Hematopoietic multipotent progenitor cell treated with erythropoietin and hydrocortisone succinate and interleukin-3 and kit ligand, for 17 days (in vitro differentiated cells): ENCODE results near the gene FOXF1.

Experiments
- DNase-seq: peaks from one replicate; pipeline ENCODE4 v3.0.0-alpha.2; 2015; ENCODE audit warnings: low spot score

Gene FOXF1

DNA sequence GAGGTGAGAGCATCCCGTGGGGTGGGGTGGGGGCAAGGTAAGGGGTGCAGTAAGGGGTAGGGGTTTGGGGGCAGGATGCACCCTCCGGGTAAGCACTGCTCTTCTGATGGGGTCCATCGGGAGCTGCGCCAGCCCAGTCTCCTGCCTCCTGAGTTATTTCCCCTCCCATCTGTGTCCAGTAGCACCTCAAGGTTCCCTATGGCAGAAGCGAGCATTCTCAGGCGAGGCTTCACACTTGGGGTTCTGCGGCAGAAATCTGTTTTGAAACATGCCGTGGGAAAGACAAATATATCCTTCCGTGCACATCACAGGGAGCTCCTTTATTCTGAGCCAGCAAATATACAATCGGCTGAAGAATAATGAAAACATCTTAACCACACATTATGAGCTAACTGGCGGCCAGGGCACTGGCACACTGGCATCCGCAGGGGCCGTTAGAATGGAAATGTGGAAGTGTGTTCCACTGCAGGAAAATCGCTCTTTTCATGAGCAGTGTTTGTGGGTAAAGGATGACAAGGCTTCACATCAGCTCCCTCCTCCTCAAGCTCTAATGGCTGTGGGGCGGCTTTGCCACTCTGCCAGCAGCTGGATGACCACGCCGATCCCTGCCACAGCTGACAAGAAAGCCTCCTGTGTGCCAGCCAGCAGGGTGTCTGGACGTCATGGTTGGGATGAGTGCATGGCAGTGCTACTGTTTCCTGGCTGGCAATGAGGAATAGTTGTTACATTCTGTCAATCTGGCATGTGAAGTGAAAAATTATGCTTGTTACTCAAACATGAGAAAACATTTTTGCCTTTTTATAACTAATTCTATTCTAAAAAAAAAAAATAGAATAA lies 24.7 kb downstream of the FOXF1 start:
- no peak for DNase-seq

DNA sequence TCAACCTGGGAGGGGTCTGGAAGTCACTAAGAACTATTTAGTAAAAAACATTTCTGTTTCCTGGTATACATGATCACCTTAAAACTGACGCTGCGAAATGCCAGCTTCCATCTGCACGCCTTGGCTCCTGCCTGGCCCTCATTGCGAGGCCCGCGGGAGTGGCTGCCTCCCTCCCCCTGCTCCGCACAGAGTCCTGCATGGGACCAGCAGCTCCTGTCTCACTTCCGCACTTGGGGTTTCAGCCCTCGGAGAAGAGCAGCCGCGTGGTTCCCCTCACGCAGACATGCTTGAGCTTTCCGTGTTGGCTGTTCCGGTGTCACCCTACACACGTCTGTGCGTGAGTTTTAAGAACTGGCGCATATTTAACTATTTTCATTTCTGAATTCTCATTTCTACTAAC lies 26.3 kb downstream of the FOXF1 start:
- no peak for DNase-seq

DNA sequence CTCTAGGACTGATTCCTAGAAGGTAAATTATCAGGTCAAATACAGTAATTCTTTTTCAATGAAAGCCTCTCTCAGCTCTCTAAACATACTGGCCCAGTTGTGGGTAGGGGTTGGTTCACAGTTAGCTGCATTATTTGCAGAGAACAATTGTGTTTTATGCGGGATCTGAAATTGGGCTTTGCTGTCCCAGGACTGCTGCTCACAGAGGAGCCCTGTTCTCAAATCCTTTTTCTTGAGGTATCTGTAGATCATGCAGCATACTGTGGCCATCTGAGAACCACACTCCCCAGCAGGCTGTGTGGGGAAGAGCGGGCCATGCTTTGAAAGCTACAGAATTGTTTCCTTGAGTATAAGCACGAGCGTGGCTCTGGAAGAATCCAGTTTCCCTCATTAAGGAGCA lies 27.2 kb downstream of the FOXF1 start:
- no peak for DNase-seq

DNA sequence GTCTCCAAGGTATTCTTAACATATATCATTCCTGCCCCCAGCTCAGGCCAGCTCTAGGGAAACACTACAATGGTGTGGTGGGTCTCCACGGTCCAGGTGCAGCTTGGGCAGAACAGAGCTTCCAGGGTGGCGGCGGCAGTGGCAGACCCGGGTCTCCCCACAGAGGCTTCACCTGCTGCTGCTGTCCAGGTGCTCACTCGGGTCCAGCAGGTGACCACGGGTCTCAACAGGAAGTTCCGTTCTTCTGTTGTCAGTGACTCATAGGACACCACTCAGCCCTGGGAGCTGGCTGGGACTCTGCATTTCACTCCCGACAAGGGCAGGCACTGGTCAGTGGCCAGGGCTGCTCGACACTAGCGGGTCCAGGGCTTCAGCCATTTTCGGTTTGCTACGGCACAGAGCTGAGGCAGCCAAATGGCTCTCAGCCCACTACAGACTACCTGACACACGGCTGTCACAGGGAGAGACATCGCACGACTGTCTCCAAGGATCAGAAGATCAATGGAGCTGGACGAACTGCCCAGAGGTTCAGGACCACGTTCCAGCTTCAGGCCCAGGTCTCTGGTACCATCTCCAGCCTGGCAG lies 28.0 kb downstream of the FOXF1 start:
- DNase-seq, result no peak

DNA sequence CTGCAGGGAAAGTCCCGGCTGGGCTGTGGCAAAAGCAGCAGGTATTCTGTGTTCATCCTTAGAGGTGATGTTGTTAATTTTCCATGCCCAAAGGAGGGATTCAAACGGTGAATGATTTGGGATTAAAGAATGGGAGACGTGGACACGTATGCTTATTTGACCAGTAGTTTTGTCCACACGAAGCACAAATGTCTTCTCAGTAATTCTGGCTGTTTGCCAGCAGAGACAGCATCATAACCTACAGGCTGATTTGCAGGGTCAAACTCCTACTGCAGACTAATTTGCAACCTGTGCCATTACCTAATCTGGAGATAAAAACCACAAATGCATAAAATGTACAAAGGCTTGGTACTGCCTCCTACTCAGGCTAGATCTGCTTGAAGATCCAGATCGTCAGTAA lies 30.6 kb downstream of the FOXF1 start:
- no peak for DNase-seq

DNA sequence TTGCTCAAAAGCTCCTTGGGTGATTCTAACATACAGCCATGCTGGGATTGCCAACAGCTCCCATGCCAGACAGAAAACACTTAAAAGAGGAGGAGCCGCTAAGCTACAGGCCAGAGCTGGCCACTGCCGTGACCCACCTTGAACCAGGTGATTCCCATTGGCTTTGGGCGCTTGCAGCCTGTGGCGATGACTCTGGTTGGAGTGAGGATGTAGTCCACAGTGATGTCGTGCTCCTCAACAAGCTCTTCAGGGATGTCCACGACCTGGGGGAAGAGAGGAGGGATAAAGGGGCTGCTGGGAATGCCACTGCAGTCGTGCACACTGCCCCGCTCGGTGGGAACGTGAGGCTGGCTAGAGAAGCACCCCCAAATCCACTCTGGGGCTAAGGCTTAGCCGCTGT lies 31.2 kb downstream of the FOXF1 start:
- DNase-seq, result no peak

DNA sequence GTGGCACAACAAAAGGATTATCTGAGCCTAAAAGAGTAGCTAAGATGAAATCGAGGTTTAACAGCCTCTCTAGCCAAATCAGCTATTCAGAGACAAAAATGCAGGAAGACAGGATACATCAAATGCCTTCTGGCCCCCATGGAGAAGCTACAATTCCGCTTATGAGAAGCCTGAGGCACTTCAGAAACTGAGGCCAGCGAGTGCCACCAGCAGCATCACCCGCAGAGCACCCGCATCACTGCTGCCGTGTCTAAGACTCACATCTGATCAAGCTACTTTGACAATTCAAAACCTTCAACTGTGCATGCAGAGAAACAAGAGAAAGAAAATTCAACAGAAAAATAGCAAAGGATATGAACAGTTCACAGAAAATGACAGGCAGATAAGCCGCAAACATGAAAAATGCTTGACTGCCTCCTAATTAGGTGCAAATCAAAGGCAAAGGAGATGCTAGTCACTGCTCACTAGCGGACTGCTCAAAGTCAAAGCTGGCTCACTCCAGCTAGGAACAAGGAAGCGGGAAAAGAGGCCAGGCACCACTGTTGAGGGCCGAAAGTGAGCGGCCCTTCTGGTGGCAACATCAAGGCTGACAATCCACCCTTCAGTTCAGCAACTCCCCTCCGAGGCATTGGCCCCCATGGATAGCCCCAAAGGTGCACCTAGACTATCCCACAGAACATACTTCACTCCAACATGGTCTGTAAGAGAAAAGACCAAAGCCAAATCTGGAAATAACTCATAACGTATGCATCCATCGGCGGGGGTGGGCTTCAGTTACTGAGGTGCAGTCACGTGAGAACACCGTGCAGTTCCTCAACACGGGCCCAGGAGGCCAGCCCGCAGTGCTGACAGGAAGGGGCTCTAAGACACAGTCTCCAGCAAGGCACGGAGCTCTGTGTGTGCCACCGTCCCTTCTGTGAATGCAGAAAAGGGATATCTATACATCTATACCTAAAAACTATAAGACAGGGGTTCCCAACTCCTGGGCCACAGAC lies 32.7 kb downstream of the FOXF1 start:
- DNase-seq, result no peak

DNA sequence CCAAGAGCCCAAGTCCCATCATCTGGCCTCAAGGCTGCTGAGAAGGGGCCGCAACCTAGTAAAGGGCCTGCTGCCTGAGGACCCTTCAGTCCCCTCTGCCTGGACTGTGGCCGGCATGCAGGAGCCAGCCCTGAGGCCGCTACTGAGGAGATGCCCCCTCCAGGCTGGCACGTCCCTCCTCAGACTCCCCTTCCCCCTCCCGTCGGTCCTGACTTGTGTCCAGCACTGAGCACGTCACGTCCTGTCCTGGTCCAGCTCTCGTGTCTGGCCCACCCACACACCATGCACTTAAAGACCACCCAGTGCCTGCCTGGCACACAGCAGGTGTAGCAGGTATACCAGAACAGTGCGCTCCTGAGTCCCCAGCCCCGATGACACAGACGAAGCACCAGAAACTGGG lies 35.2 kb downstream of the FOXF1 start:
- no peak for DNase-seq

DNA sequence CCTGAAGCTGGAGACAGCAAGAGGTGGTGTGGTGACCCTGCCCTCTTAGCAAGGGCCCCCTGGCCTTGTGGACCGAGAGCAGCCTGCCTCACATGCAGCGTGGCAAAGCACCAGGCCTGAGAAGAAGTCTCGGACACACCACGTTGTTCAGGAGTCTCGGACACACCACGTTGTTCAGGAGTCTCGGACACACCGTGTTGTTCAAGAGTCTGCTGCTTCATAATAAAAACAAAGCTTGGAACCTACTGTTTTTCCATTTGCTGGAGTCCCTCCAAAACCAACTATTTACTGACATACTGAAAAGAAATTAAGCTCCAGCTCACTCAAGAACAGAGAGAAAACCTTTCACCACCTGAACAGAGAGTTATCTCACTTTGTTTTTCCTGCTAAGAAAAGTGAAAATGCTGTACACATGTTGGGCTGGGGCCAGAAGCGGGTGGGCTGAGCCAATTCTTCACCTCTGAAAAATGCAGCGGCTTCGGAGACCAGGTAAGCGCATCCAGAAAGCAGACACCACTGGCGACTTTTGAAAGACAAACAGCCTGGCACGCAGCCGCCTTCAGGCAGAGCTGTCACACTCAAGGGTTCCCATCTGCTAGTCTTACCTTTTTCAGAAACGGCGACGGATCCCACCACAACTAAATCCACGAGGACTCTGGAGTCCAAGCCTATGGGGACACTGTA lies 35.8 kb downstream of the FOXF1 start:
- no peak for DNase-seq

DNA sequence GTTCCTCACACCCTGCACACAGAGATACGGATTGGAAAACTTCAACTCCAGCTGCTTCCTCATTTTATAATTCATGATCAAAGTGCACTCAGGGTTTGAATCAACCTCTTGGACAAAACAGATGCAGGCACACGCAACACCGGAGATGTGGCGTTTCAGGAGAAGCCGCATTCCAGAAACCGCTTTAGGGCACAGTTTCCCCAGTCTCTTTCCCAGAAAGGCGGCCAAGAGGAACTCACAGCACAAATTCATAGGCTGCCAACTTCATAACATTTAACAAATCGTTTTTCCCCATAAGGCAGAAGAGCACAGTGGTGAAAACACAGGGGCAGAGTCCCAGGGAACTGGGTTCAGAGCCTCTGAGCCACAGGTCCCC lies 36.3 kb downstream of the FOXF1 start:
- no peak for DNase-seq

DNA sequence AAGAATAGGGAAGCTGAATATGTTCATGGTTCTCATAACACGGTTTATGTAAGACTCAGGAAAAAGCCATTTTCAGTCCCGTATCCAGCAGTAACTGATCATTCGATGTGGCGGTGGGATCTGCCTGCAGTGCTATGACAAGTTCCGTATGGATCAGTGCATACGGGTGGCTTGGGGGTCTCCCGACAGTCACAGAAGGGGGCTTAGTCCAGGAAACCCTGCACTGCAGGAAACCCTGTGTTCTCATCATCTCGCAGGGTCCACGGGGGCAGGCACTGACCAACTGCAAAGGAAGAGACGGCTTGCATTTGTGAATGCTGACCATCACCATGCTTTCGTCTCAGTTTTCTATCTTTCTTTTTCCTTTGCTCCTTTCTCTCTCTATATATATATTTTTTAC lies 37.0 kb downstream of the FOXF1 start:
- no peak for DNase-seq

DNA sequence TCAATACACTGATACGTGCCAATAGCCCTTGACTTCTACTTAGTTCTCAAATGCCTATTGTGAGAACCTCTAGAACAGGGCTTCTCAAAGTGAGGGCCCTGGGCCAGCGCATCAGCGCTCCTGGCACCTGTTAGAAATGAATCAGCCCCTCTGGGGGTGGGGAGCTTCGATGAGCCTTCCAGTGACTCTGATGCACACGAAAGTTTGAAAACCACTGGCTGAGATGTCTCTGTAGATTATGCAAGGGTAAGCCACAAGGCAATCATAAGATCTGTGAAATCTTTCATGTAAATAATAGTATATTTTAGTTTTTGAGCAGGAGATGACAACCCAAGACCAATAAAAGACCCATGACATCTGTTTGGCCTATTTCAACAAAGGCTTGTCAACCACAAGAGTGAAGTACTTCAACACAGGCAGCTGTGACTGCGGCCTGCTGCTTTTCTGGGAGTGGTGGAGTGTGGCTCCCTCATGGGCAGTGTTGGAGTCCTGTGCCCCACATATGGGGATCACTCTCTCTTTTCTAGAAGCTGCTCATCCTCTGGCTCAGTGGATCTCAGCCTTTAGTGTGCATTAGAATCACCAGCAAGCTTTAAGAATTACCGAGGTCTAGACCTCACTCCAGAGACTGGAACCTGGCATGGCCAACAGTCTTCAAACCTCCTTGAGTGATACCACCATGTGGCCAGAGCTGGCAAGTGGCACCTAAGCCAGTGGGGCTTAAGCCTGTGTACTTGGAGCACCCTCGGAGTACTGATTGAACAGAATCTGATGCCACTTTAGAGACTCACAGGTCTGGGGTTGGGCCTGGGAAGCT lies 39.0 kb downstream of the FOXF1 start:
- DNase-seq, result no peak

DNA sequence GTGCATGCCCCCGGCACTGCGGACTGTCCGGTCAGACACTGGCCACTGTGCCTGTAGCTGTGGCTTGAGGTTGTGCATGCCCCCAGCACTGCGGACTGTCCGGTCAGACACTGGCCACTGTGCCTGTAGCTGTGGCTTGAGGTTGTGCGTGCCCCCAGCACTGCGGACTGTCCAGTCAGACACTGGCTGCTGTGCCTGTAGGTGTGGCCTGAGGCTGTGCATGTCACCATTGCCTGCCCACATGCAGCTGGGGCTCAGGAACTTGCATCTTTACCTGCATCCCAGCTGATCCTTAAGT lies 39.5 kb downstream of the FOXF1 start:
- DNase-seq, result no peak

DNA sequence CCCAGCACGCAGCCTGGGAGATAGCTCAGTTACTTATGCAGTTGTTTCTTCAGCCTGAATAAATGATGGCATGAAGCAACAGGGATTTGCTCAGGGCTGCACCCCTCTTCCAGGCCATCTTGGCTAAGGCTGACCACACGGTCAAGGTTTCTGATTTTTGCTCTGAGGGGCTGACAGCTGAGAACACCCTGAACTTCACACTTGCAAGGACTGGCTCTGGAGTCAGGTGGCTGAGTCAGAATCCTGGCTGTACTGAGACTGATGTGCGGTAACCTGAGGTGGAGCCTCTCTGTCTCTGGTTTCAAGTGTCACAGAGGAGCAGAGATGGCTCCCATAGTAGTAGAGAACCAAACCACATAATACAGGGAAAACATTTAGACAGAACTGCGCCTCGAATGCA lies 40.0 kb downstream of the FOXF1 start:
- DNase-seq, result no peak

DNA sequence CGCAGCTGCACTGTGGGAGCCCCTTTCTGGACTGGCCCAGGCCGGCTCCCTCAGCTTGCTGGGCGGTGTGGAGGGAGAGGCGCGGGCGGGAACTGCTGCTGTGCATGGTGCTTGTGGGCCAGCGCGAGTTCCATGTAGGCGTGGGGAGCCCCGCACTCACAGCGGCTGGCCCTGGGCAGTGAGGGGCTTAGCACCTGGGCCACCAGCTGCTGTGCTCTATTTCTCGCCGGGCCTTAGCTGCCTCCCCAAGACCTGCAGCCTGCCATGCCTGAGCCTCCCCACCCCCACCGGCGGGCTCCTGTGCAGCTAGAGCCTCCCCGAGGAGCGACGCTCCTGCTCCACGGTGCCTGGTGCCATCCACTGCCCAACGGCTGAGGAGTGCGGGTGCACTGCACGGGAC lies 43.0 kb downstream of the FOXF1 start:
- DNase-seq, result no peak

DNA sequence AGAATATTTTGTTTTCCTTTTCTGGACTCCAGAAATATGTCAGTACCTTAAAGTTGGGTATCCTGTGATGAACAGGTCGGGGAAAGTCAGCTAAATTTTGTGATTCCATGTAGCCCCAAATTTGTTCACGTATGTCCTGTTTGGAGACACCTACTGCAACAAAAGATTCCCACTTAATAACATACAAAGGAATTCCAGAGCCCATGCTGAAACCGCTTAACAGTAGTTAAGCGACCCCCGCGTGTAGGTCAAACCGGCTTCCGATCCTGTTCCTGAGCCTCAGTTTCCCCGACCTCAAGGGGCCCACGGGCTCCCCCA lies 44.2 kb downstream of the FOXF1 start:
- DNase-seq, result peak; percentile 22

DNA sequence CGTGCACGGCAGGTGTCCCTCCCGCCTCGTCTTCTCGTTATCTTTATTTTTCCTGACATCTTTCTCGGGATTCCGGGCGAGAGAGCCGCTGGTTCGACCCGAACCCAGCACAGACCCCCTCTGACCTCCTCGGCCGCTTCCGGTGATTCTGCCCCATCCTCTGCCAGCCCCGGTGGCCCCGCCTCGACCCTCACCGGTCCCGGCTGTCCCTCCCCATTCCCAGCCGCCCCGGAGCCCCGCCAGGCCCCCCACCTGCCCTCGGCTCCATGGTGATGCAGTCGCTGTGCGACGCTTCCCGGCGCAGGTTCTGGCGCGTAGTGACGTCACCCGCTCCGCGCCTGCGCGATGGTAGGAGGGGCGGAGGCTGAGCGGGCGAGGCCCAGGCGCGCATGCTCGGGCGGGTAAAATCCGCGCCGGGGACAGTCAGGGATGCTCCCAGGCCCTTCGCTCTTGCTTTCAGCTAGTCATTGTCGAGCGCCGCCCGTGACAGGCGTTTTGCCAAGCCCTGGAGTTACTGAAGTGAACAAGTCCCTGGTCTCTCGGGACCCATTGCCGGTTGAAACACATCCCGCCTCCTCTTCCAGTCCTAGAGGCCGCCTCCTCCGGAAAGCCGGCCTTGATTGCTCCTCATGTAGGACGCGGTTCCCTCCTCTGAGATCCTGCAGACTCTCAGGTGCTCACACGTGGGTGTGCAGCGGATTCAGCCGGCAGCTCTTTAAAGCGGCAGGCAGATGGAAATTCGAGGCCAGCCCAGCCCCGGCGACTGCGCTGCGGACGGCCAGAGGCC lies 44.8 kb downstream of the FOXF1 start, which contains the start of gene MTHFSD:
MTHFSD (minus strand) TSS at position 319 of the 787 bp plus-strand sequence; CDS start at position 268, 51 bp downstream.
- DNase-seq, result peak; percentile 92

DNA sequence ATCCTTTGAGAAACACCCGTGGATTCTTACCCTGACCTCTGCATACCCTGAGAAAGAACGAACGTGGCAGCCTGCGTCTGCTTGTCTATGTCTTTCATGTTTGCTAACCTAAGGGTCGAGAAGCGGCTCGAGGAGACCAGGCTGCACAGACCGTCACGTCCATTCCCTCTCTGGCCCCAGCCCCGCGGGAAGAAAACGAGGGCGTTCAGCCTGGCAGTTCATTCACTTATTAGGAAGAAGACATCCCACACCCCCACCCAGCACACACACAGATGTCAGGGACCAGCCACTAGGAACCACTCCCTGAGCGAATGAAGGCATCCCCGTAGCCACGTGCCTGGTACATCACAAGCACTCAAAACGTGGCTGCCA lies 45.4 kb downstream of the FOXF1 start:
- DNase-seq, result no peak

DNA sequence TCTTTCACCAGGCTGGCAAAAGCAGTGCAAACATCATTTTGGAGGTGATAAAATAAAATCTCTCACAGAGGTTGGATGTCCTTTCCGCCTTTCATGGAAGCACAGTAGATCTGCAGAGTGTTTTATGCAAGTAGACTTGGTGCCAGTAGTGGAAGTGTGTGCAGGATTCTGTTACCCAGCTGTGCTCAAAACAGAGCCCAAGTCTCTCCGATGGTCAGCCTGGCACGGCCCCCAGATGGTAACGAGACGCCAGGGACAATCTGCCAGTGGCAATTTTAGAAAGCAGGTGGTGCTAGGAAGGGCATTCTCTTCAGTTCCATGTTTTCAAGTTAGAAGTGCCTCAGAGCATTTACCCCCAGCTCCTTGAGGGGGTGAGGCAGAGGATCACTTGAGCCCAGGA lies 46.2 kb downstream of the FOXF1 start:
- no peak for DNase-seq

DNA sequence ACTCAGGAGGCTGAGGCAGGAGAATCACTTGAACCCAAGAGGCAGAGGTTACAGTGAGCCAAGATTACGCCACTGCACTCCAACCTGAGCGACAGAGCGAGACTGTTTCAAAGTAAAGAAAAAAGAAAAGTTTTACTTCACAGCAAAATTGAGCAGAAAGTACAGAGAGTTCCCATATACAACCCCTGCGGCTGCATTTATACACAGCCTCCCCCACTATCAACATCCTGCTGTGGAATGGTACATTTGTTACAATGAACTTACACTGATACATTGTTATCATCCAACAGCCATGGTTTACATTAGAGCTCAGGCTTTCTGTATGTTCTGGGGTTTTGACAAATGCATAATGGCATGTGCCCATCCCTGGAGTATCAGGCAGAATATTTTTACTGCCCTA lies 47.3 kb downstream of the FOXF1 start:
- no peak for DNase-seq
